ENCODE results near the gene PRDM16.
A peak's percentile ranks its signal among the peaks of the same experiment; 100 is the strongest.

PRDM16 gene

DNA sequence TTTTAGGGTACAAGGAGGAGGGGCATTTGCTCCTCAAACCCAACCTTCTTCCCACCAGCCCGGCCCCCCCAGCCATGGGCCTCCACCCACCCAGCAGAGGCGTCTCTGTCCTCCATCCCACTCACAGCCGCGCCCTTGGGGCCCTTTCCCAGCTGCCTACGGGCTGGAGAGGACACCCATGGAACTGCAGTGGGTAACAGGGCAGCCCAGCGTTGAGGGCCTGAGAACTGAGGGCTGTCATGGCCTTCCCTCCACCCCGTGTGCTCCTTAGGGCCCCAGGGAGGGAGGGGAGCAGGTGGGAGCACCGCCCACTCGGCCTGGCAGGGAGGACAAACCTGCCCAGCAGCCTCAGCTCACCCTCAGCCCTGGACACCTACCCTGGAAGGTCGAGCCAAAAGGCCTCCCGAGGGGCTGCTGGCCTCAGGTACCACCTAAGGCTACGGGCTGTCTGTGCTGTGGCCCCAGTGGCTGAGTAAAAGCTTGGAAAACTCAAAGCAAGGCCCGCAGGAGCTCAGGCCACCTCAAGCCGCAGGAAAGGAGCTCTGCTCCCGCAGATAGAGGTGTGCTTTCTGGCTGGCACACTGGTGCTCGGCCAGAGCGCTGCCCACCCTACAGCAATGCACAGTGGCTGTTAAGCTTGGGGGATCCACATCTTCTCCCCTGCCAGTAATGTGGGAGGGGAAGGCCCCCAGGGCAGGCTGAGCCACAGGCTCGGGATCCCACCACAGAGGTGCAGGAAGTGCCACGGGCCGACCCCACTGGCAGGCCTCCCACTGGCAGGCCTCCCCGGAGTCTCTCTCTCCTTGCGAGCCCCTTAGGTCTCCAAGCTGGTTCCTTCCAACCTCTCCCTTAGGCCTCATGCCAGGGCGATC lies 383.2 kb downstream of the PRDM16 start:
- H3K9me3 ChIP-seq (ENCODE audit: insufficient read depth, low read depth, low read length), result no peaks in the 10 kb centered on the region
- peak overlapping the region; percentile 38 for H3K9ac ChIP-seq (ENCODE audit: low read depth, low read length, poor library complexity, severe bottlenecking)
- no peak overlapping the region for H3K4me2 ChIP-seq (ENCODE audit: low read depth, low read length, poor library complexity, severe bottlenecking)
- H2AFZ ChIP-seq (ENCODE audit: low read length), result peak overlapping the region; percentile 60; the same call in 1 of the 2 replicates
- no peaks in the 10 kb centered on the region for H3K36me3 ChIP-seq (ENCODE audit: insufficient read depth, low read length)
- no peak overlapping the region for H3K4me3 ChIP-seq (ENCODE audit: low read length, poor library complexity, severe bottlenecking)
- H3K79me2 ChIP-seq (ENCODE audit: insufficient read depth, low read length), result no peaks in the 10 kb centered on the region
- TF ChIP-seq EZH2phosphoT487 (IDR thresholded peaks at IDR 0.05; ENCODE audit: borderline replicate concordance), result no peak
- TF ChIP-seq CTCF (conservative IDR thresholded peaks at IDR 0.05; ENCODE audit: low read length), result no peak
- no peaks in the 10 kb centered on the region for H4K20me1 ChIP-seq (ENCODE audit: insufficient read depth, low read length, poor library complexity, severe bottlenecking)
- H3K27me3 ChIP-seq (ENCODE audit: insufficient read depth, low read length, poor library complexity, severe bottlenecking), result no peaks in the 10 kb centered on the region
- H3F3A ChIP-seq (ENCODE audit: low read depth), result no peaks in the 10 kb centered on the region
- peaks cover 14% of the 10 kb centered on the region for H3K4me1 ChIP-seq (ENCODE audit: insufficient read depth, low read length, poor library complexity, severe bottlenecking)
- H3K9me2 ChIP-seq (replicated peaks; ENCODE audit: low read depth, low read length), result no peaks in the 10 kb centered on the region

DNA sequence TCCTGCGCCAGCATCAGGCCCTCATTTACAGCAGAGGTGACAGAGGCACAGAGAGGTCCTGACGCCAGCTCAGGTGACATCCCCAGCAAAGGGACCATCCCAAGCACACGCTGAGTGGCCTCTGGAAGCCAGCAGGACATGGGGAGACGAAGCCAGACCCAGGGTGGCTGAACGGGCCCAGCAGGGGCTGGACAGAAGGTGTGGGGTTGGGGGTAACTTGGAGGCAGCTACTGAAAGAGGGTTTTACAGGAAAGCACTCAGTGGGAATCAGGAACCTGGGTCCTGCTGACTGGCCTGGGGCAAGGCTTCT lies 383.8 kb downstream of the PRDM16 start:
- H3K4me3 ChIP-seq (ENCODE audit: low read length, poor library complexity, severe bottlenecking), result no peak overlapping the region
- H3K36me3 ChIP-seq (ENCODE audit: insufficient read depth, low read length), result no peaks in the 10 kb centered on the region
- peaks cover 15% of the 10 kb centered on the region for H3K4me1 ChIP-seq (ENCODE audit: insufficient read depth, low read length, poor library complexity, severe bottlenecking)
- H3K9me3 ChIP-seq (ENCODE audit: insufficient read depth, low read depth, low read length), result no peaks in the 10 kb centered on the region
- peak overlapping the region; percentile 60; the same call in 1 of the 2 replicates for H2AFZ ChIP-seq (ENCODE audit: low read length)
- H3K9me2 ChIP-seq (replicated peaks; ENCODE audit: low read depth, low read length), result no peaks in the 10 kb centered on the region
- H4K20me1 ChIP-seq (ENCODE audit: insufficient read depth, low read length, poor library complexity, severe bottlenecking), result no peaks in the 10 kb centered on the region
- TF ChIP-seq EZH2phosphoT487 (IDR thresholded peaks at IDR 0.05; ENCODE audit: borderline replicate concordance) (no peak), CTCF (conservative IDR thresholded peaks at IDR 0.05; ENCODE audit: low read length) (no peak)
- no peaks in the 10 kb centered on the region for H3F3A ChIP-seq (ENCODE audit: low read depth)
- H3K27me3 ChIP-seq (ENCODE audit: insufficient read depth, low read length, poor library complexity, severe bottlenecking), result no peaks in the 10 kb centered on the region
- H3K4me2 ChIP-seq (ENCODE audit: low read depth, low read length, poor library complexity, severe bottlenecking), result no peak overlapping the region
- peak overlapping the region; percentile 38 for H3K9ac ChIP-seq (ENCODE audit: low read depth, low read length, poor library complexity, severe bottlenecking)
- H3K79me2 ChIP-seq (ENCODE audit: insufficient read depth, low read length), result no peaks in the 10 kb centered on the region

GRCh38 chr1:3453203-3453761 lies 384.3 kb downstream of the PRDM16 start:
- Histone ChIP-seq H3K4me2 (ENCODE audit: low read depth, low read length, poor library complexity, severe bottlenecking) (peak overlapping the region; percentile 78), H3K9ac (ENCODE audit: low read depth, low read length, poor library complexity, severe bottlenecking) (peak overlapping the region; percentile 38), H3K9me3 (ENCODE audit: insufficient read depth, low read depth, low read length) (no peaks in the 10 kb centered on the region)

More at GRCh38 chr1:3453203-3453761, 384.3 kb downstream of the PRDM16 start:
- no peaks in the 10 kb centered on the region for H4K20me1 ChIP-seq (ENCODE audit: insufficient read depth, low read length, poor library complexity, severe bottlenecking)
- H3K27me3 ChIP-seq (ENCODE audit: insufficient read depth, low read length, poor library complexity, severe bottlenecking), result no peaks in the 10 kb centered on the region
- H3K36me3 ChIP-seq (ENCODE audit: insufficient read depth, low read length), result no peaks in the 10 kb centered on the region
- no peaks in the 10 kb centered on the region for H3K79me2 ChIP-seq (ENCODE audit: insufficient read depth, low read length)
- no peaks in the 10 kb centered on the region for H3F3A ChIP-seq (ENCODE audit: low read depth)
- H2AFZ ChIP-seq (ENCODE audit: low read length), result peak overlapping the region; percentile 60; the same call in 1 of the 2 replicates
- H3K4me3 ChIP-seq (ENCODE audit: low read length, poor library complexity, severe bottlenecking), result no peak overlapping the region
- no peaks in the 10 kb centered on the region for H3K9me2 ChIP-seq (replicated peaks; ENCODE audit: low read depth, low read length)
- H3K4me1 ChIP-seq (ENCODE audit: insufficient read depth, low read length, poor library complexity, severe bottlenecking), result peaks cover 17% of the 10 kb centered on the region
- TF ChIP-seq CTCF (conservative IDR thresholded peaks at IDR 0.05; ENCODE audit: low read length), result peak; percentile 85
- TF ChIP-seq EZH2phosphoT487 (IDR thresholded peaks at IDR 0.05; ENCODE audit: borderline replicate concordance), result no peak
